ENCODE data around the gene CASP8. TPM values are rescaled to one million over a fixed set of nuclear protein-coding genes. Genes with fewer than 3 reads are reported as not detected.

CASP8 gene
- total and polyA plus RNA-seq, 2 donors (not counting 3 experiments of a cell fraction or from before 2014, with no cell fraction given) = 5.3 to 5.8 TPM

DNA sequence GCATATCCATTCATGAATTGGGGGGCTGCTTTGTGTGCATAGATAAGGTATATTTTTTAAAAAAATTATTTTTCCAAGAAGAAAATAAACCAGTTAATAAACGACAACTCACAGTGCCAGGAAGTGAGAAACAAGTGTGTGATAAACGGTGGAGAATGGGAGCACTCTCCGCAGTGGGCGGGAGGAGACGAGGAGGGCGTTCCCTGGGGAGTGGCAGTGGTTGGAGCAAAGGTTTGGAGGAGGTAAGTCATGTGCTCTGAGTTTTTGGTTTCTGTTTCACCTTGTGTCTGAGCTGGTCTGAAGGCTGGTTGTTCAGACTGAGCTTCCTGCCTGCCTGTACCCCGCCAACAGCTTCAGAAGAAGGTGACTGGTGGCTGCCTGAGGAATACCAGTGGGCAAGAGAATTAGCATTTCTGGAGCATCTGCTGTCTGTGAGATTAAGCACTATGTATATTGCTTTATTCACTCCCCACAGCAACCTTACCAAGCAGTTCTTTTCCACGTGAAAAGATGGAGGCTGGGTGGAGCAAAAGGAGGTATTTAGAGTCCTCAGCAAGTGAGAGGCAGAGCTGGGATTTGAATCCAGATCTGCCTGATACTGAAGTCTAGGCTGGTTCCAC lies 27.0 kb upstream of the CASP8 start:
- FAIRE-seq (no peak), DNase-seq (ENCODE audit: low read depth, low spot score) (no peak)
- H3K9ac ChIP-seq (replicated peaks; ENCODE audit: extremely low read depth, insufficient read depth, low read length) = no peak overlapping the region
- intact Hi-C loops (cut with micrococcal nuclease) (loop anchor here (2.0 kb wide), 1 partner anchor 115 kb away; no protein-coding TSS in a partner anchor), dilution Hi-C loops (cut with MboI; ENCODE audit: extremely low pct_ligation_motif_present, low sequenced_read_pairs) (no loop called here)
- no peaks in the 10 kb centered on the region for H3K9me1 ChIP-seq (replicated peaks; ENCODE audit: control insufficient read depth, extremely low read depth, insufficient read depth, low read length)
- peaks cover 10% of the 10 kb centered on the region for H3K4me1 ChIP-seq (ENCODE audit: control insufficient read depth, extremely low read depth, insufficient read depth, low read length)
- BruUV-seq (replicated peaks) = no TSS peak
- no peak overlapping the region for H3K27ac ChIP-seq (ENCODE audit: insufficient read depth, low read depth, low read length)
- H3K79me2 ChIP-seq (ENCODE audit: control insufficient read depth, insufficient read depth, low read length) = no peaks in the 10 kb centered on the region
- H3K36me3 ChIP-seq (ENCODE audit: control insufficient read depth in 2 of 2, extremely low read depth in 1 of 2, insufficient read depth in 2 of 2, low read length in 2 of 2) = no peaks in the 10 kb centered on the region
- TF ChIP-seq EZH2 (IDR thresholded peaks at IDR 0.05; ENCODE audit: borderline replicate concordance, low read depth, low read length, severe bottlenecking) (no peak), GATA2 (IDR thresholded peaks at IDR 0.05; ENCODE audit: insufficient read depth, insufficient read length, low read depth, low read length) (no peak), MYC (IDR thresholded peaks at IDR 0.05; ENCODE audit: low read depth, low read length) (no peak), JUN (IDR thresholded peaks at IDR 0.05; ENCODE audit: borderline replicate concordance, insufficient read depth, insufficient read length, low read depth) (no peak), FOS (IDR thresholded peaks at IDR 0.05; ENCODE audit: borderline replicate concordance, insufficient read depth, low read length) (no peak), POLR2A (IDR thresholded peaks at IDR 0.05; ENCODE audit: low read depth, low read length) (no peak), POLR2AphosphoS5 (IDR thresholded peaks at IDR 0.05; ENCODE audit: insufficient read depth, low read depth, low read length) (no peak)
- TF ChIP-seq, protein P1, sequence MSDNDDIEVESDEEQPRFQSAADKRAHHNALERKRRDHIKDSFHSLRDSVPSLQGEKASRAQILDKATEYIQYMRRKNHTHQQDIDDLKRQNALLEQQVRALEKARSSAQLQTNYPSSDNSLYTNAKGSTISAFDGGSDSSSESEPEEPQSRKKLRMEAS (IDR thresholded peaks at IDR 0.05; ENCODE audit: insufficient read depth, insufficient read length) = no peak
- TF ChIP-seq, protein P2, sequence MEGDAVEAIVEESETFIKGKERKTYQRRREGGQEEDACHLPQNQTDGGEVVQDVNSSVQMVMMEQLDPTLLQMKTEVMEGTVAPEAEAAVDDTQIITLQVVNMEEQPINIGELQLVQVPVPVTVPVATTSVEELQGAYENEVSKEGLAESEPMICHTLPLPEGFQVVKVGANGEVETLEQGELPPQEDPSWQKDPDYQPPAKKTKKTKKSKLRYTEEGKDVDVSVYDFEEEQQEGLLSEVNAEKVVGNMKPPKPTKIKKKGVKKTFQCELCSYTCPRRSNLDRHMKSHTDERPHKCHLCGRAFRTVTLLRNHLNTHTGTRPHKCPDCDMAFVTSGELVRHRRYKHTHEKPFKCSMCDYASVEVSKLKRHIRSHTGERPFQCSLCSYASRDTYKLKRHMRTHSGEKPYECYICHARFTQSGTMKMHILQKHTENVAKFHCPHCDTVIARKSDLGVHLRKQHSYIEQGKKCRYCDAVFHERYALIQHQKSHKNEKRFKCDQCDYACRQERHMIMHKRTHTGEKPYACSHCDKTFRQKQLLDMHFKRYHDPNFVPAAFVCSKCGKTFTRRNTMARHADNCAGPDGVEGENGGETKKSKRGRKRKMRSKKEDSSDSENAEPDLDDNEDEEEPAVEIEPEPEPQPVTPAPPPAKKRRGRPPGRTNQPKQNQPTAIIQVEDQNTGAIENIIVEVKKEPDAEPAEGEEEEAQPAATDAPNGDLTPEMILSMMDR (IDR thresholded peaks at IDR 0.05; ENCODE audit: extremely low read depth in 1 of 2, insufficient read depth in 1 of 2, low read depth in 1 of 2, low read length in 2 of 2) = no peak
- H3K27me3 ChIP-seq (ENCODE audit: control insufficient read depth in 2 of 2, insufficient read depth in 2 of 2, low read length in 2 of 2) = no peaks in the 10 kb centered on the region
- POLR2A ChIA-PET = no interaction called here
- H3K4me3 ChIP-seq (replicated peaks in 1 of 3; ENCODE audit: insufficient read depth in 1 of 3, low read depth in 1 of 3, low read length in 3 of 3) = no peak overlapping the region
- no peaks in the 10 kb centered on the region for H4K20me1 ChIP-seq (replicated peaks; ENCODE audit: control insufficient read depth, extremely low read depth, insufficient read depth, low read length)
- no peaks in the 10 kb centered on the region for H3K9me3 ChIP-seq (replicated peaks; ENCODE audit: control insufficient read depth, insufficient read depth, low read length)
- peak overlapping the region; percentile 45 for H2AFZ ChIP-seq (ENCODE audit: low read depth, low read length)
- H3K4me2 ChIP-seq (ENCODE audit: insufficient read depth, low read length) = no peak overlapping the region
- CTCF ChIA-PET = interaction anchor here (1.0 to 3.4 kb wide), 13 partner anchors 12 to 389 kb away, joined by 3 to 331 read pairs (median 27); partner anchors contain the start of genes CASP10, STRADB and TRAK2
